WERI-Rb-1 (cell line): ENCODE measurements around the gene ARHGEF38.

Experiments used
- DNase-seq: peaks from one replicate; pipeline ENCODE4 v3.0.0-alpha.2; 2020
- H3K27ac ChIP-seq: fragments of 250-450 bp; sonication (Bioruptor Pico); 2 replicates; pipeline ENCODE4 v1.5.1; 2020; ENCODE audit warnings: mild to moderate bottlenecking, moderate library complexity
- H3K27me3 ChIP-seq: fragments of 250-450 bp; sonication (Bioruptor Pico); 2 replicates; pipeline ENCODE4 v1.5.1; 2021; ENCODE audit warnings: mild to moderate bottlenecking, low read depth, moderate library complexity; ENCODE audit not compliant: insufficient read depth, severe bottlenecking
- H3K36me3 ChIP-seq: fragments of 250-450 bp; sonication (Bioruptor Pico); 2 replicates; pipeline ENCODE4 v1.5.1; 2020; ENCODE audit warnings: mild to moderate bottlenecking, moderate library complexity
- H3K4me3 ChIP-seq: 2 replicates; pipeline ENCODE4 v1.5.1; 2011; ENCODE audit warnings: low read depth, mild to moderate bottlenecking, control low read depth, low read length
- H3K9me3 ChIP-seq: fragments of 250-450 bp; sonication (Bioruptor Pico); 2 replicates; pipeline ENCODE4 v1.5.1; 2021; ENCODE audit warnings: mild to moderate bottlenecking, moderate library complexity; ENCODE audit not compliant: severe bottlenecking
- TF ChIP-seq, protein P1 (sequence below): IDR thresholded peaks from 2 replicates; pipeline ENCODE4 v1.5.1; 2011; ENCODE audit warnings: low read depth, mild to moderate bottlenecking, control low read depth, inconsistent platforms, low read length

The ARHGEF38 gene

DNA sequence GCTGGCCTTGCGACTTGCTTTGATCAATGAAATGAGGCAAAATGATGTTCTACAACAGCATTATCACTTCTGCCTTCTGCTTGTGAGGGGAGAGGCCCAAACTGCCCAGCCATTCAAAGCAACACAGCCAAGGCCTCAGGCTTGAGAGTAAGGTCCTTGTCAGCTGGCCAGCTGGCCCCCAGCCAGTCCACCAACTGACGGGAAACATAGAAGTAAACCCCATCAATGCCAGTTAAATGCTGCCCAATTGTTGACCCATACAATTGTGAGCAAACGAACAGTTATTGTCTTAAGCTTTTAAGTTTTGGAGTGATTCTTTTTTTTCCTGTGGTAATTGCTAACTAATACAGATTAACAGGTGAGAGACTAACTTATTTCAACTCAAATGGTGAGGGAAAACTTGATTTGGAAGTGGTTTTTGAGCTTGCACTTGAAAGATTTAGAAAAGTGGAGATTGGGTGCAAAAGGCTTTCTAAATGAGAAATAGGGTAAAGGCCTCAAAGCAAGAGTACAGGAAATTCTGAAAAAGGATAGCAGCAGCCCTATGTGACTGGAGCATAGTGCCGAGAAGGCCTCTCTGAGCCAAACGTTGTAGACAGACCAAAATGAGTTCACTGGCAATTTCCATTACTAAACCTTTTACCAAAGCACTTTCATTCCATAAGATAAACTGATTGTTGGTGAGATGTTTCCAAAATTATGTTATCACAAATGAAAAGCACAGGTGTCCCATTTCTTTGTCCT lies 66.9 kb downstream of the ARHGEF38 start:
- no peak for DNase-seq
- Histone ChIP-seq H3K4me3 (no peak overlapping the region), H3K27ac (no peak overlapping the region), H3K36me3 (no peaks in the 10 kb centered on the region), H3K27me3 (no peaks in the 10 kb centered on the region), H3K9me3 (no peaks in the 10 kb centered on the region)
- TF ChIP-seq, protein P1, sequence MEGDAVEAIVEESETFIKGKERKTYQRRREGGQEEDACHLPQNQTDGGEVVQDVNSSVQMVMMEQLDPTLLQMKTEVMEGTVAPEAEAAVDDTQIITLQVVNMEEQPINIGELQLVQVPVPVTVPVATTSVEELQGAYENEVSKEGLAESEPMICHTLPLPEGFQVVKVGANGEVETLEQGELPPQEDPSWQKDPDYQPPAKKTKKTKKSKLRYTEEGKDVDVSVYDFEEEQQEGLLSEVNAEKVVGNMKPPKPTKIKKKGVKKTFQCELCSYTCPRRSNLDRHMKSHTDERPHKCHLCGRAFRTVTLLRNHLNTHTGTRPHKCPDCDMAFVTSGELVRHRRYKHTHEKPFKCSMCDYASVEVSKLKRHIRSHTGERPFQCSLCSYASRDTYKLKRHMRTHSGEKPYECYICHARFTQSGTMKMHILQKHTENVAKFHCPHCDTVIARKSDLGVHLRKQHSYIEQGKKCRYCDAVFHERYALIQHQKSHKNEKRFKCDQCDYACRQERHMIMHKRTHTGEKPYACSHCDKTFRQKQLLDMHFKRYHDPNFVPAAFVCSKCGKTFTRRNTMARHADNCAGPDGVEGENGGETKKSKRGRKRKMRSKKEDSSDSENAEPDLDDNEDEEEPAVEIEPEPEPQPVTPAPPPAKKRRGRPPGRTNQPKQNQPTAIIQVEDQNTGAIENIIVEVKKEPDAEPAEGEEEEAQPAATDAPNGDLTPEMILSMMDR: no peak

DNA sequence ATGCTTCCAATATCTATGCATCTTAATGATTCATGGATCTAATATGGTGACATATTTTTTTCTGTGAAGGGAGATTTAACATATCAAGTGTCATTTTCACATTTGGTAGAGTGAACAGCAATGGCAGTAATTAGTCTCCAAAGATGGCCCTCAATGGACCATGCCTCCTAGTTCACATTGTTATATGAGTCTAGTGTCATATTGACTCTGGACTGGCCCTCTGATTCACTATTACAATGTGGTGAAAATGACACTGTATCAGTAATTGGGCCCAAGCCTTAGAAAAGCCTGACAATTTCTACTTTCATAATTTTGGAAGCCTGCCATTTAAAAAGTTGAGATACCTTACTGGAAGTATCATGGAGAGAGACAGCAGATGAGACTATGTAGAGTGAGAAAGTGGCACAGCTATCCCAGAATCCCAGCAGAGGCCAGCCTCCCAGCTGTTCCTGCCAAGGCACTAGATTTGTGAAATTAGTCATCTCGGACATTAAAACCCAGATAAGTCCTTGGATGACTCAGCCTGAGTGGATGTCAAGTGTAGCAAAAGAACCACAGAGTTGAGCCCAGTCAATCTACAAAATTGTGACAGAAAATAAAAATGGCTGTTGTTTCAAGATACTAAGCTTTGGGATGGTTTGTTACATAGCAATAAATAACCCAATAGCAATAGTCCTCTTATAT lies 68.4 kb downstream of the ARHGEF38 start:
- TF ChIP-seq, protein P1: no peak
- H3K27ac ChIP-seq: no peak overlapping the region
- no peak overlapping the region for H3K4me3 ChIP-seq
- no peaks in the 10 kb centered on the region for H3K36me3 ChIP-seq
- DNase-seq: no peak
- H3K9me3 ChIP-seq: no peaks in the 10 kb centered on the region
- no peaks in the 10 kb centered on the region for H3K27me3 ChIP-seq

GRCh38 chr4:105622269-105622668 lies 69.8 kb downstream of the ARHGEF38 start:
- TF ChIP-seq, protein P1: no peak
- H3K36me3 ChIP-seq: no peaks in the 10 kb centered on the region
- H3K27me3 ChIP-seq: no peaks in the 10 kb centered on the region
- H3K4me3 ChIP-seq: no peak overlapping the region
- no peak for DNase-seq
- H3K9me3 ChIP-seq: no peaks in the 10 kb centered on the region
- H3K27ac ChIP-seq: no peak overlapping the region

DNA sequence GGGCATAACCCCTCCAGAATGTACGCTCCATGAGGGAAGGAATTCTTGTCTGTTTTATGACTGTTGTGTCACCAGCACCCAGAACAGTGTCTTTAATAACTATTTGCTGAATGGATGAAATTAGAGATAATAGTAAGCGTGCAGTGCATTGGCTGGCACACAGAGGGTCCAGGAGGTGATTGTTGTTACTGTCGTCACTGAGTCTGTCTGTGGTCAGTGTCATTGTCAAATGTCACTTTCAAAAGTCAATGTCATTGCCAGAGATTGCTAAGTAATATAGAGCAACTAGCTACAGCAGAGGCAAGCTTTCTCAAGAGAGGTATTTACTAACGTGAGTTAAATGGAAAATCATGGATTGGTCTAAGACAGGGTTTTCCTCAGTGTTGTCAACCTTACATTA lies 70.7 kb downstream of the ARHGEF38 start:
- H3K27ac ChIP-seq: no peak overlapping the region
- no peak overlapping the region for H3K4me3 ChIP-seq
- no peaks in the 10 kb centered on the region for H3K27me3 ChIP-seq
- TF ChIP-seq, protein P1: no peak
- no peaks in the 10 kb centered on the region for H3K9me3 ChIP-seq
- no peak for DNase-seq
- no peaks in the 10 kb centered on the region for H3K36me3 ChIP-seq

- no peak overlapping the region for H3K27ac ChIP-seq
- no peak overlapping the region for H3K4me3 ChIP-seq
- H3K36me3 ChIP-seq: no peaks in the 10 kb centered on the region
- TF ChIP-seq, protein P1: no peak
- no peaks in the 10 kb centered on the region for H3K27me3 ChIP-seq
- DNase-seq: no peak
- no peaks in the 10 kb centered on the region for H3K9me3 ChIP-seq
These were observed 72.1 kb downstream of the ARHGEF38 start for GRCh38 chr4:105624530-105624929.
